GM19452 (cell line): Measurements from ENCODE around the gene SRBD1.

Experiments used
- ATAC-seq: cut with Tn5 transposase; IDR thresholded peaks from one replicate; pipeline ENCODE4 v1.9.1; 2021; ENCODE audit not compliant: unreplicated experiment

SRBD1 gene

GRCh38 chr2:45483997-45484396 is 127.1 kb downstream of the SRBD1 start:
- no peak for ATAC-seq

- no peak for ATAC-seq
These were observed 133.5 kb downstream of the SRBD1 start for GRCh38 chr2:45477546-45477945.

GRCh38 chr2:45470531-45470930 is 140.5 kb downstream of the SRBD1 start:
- no peak for ATAC-seq

GRCh38 chr2:45469314-45470099 is 141.6 kb downstream of the SRBD1 start:
- no peak for ATAC-seq

GRCh38 chr2:45468279-45468678 is 142.8 kb downstream of the SRBD1 start:
- ATAC-seq = no peak

GRCh38 chr2:45466053-45466452 is 145.0 kb downstream of the SRBD1 start:
- ATAC-seq = no peak

GRCh38 chr2:45460825-45461224 is 150.2 kb downstream of the SRBD1 start:
- ATAC-seq = no peak

- ATAC-seq = no peak
These were observed 151.2 kb downstream of the SRBD1 start for GRCh38 chr2:45459860-45460259.

GRCh38 chr2:45458909-45459563 is 152.0 kb downstream of the SRBD1 start:
- no peak for ATAC-seq

- no peak for ATAC-seq
These were observed 153.7 kb downstream of the SRBD1 start for GRCh38 chr2:45457211-45457945.

- ATAC-seq = no peak
These were observed 158.2 kb downstream of the SRBD1 start for GRCh38 chr2:45452866-45453265.

GRCh38 chr2:45450634-45451033 is 160.4 kb downstream of the SRBD1 start:
- ATAC-seq = no peak

GRCh38 chr2:45448217-45448616 is 162.8 kb downstream of the SRBD1 start:
- ATAC-seq = no peak

- ATAC-seq = no peak
These were observed 165.1 kb downstream of the SRBD1 start for GRCh38 chr2:45446016-45446415.

- no peak for ATAC-seq
These were observed 166.0 kb downstream of the SRBD1 start for GRCh38 chr2:45445037-45445436.

- ATAC-seq = no peak
These were observed 168.1 kb downstream of the SRBD1 start for GRCh38 chr2:45443012-45443411.

- no peak for ATAC-seq
These were observed 169.0 kb downstream of the SRBD1 start for GRCh38 chr2:45442026-45442425.

GRCh38 chr2:45441571-45441970 is 169.5 kb downstream of the SRBD1 start:
- ATAC-seq = no peak

GRCh38 chr2:45439788-45440773 is 171.0 kb downstream of the SRBD1 start:
- peak; percentile 67 for ATAC-seq

- no peak for ATAC-seq
These were observed 172.0 kb downstream of the SRBD1 start for GRCh38 chr2:45438872-45439665.
